Activated T-cell treated with anti-CD3 and anti-CD28 coated beads for 1 hour (primary cell): ENCODE data around the gene CRB2.
"Not testable (repeated sequence)": the region's sequence is repeated elsewhere in the genome, so short reads cannot be mapped to it uniquely, and the experiment has no call there.

Source experiments
- DNase-seq: peaks from one replicate; pipeline ENCODE4 v3.0.0-alpha.2; 2020; ENCODE audit warnings: low read depth

CRB2 gene

GRCh38 chr9:123329329-123329955 lies 26.6 kb upstream of the CRB2 start:
- DNase-seq = no peak

GRCh38 chr9:123331346-123332060 lies 24.5 kb upstream of the CRB2 start:
- no peak for DNase-seq

- DNase-seq = not testable (repeated sequence)
Measured at GRCh38 chr9:123333058-123333669, 22.8 kb upstream of the CRB2 start.

- no peak for DNase-seq
Measured at GRCh38 chr9:123334639-123335038, 21.4 kb upstream of the CRB2 start.

GRCh38 chr9:123335193-123335985 lies 20.6 kb upstream of the CRB2 start:
- no peak for DNase-seq

- no peak for DNase-seq
Measured at GRCh38 chr9:123335986-123336329, 20.0 kb upstream of the CRB2 start.

- no peak for DNase-seq
Measured at GRCh38 chr9:123336449-123336848, 19.5 kb upstream of the CRB2 start.

- DNase-seq = no peak
Measured at GRCh38 chr9:123336959-123337358, 19.0 kb upstream of the CRB2 start.

GRCh38 chr9:123337971-123338370 lies 18.0 kb upstream of the CRB2 start:
- DNase-seq = no peak

- DNase-seq = peak; percentile 33
Measured at GRCh38 chr9:123338710-123339665, 17.0 kb upstream of the CRB2 start.

- DNase-seq = no peak
Measured at GRCh38 chr9:123339666-123340510, 16.1 kb upstream of the CRB2 start.

GRCh38 chr9:123341816-123342215 lies 14.2 kb upstream of the CRB2 start:
- no peak for DNase-seq

- DNase-seq = no peak
Measured at GRCh38 chr9:123342247-123342646, 13.8 kb upstream of the CRB2 start.

- no peak for DNase-seq
Measured at GRCh38 chr9:123343443-123344191, 12.4 kb upstream of the CRB2 start.

- DNase-seq = no peak
Measured at GRCh38 chr9:123344192-123344949, 11.6 kb upstream of the CRB2 start.

GRCh38 chr9:123345567-123345955 lies 10.4 kb upstream of the CRB2 start:
- no peak for DNase-seq

GRCh38 chr9:123346026-123346425 lies 10.0 kb upstream of the CRB2 start:
- no peak for DNase-seq

- no peak for DNase-seq
Measured at GRCh38 chr9:123346826-123347225, 9.2 kb upstream of the CRB2 start.
